ENCODE results near the gene AGO1.

GRCh38 chr1:35929730-35930592 is 47.0 kb downstream of the AGO1 start:
- no peak for TF ChIP-seq ELK1 (IDR thresholded peaks at IDR 0.05; ENCODE audit: low read depth, low read length)
- TF ChIP-seq CTCF (IDR thresholded peaks at IDR 0.05 in 2 of 3, conservative IDR thresholded peaks at IDR 0.05 in 1 of 3; ENCODE audit: control insufficient read depth in 2 of 3, extremely low read depth in 1 of 3, insufficient read depth in 1 of 3, low read depth in 3 of 3, low read length in 3 of 3): no peak
- TF ChIP-seq SIN3A (IDR thresholded peaks at IDR 0.05; ENCODE audit: low read depth, low read length): no peak
- no peak for TF ChIP-seq ATF3 (IDR thresholded peaks at IDR 0.05; ENCODE audit: borderline replicate concordance, extremely low read depth, low read depth, low read length)
- TF ChIP-seq, protein P1, sequence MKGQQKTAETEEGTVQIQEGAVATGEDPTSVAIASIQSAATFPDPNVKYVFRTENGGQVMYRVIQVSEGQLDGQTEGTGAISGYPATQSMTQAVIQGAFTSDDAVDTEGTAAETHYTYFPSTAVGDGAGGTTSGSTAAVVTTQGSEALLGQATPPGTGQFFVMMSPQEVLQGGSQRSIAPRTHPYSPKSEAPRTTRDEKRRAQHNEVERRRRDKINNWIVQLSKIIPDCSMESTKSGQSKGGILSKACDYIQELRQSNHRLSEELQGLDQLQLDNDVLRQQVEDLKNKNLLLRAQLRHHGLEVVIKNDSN (IDR thresholded peaks at IDR 0.05; ENCODE audit: borderline replicate concordance, extremely low read length, insufficient read depth, low read depth, low read length): no peak
- no peak for TF ChIP-seq RCOR1 (conservative IDR thresholded peaks at IDR 0.05; ENCODE audit: low read depth, low read length)
- no peak for TF ChIP-seq CEBPB (IDR thresholded peaks at IDR 0.05; ENCODE audit: borderline replicate concordance in 1 of 2, low read depth in 2 of 2, low read length in 2 of 2)
- TF ChIP-seq POU2F2 (IDR thresholded peaks at IDR 0.05; ENCODE audit: borderline replicate concordance, low read depth, low read length): no peak
- TF ChIP-seq TCF12 (IDR thresholded peaks at IDR 0.05; ENCODE audit: low read depth, low read length): no peak
- TF ChIP-seq CHD2 (IDR thresholded peaks at IDR 0.05; ENCODE audit: borderline replicate concordance, low read depth, low read length): no peak
- no peak for TF ChIP-seq NR2C2 (IDR thresholded peaks at IDR 0.05; ENCODE audit: borderline replicate concordance, control insufficient read depth, insufficient read length, low read depth)
- TF ChIP-seq JUND (IDR thresholded peaks at IDR 0.05; ENCODE audit: low read depth, low read length): no peak
- TF ChIP-seq DPF2 (IDR thresholded peaks at IDR 0.05): no peak
